Measurements from ENCODE around the gene PLCB1.
"Not testable (repeated sequence)": the region's sequence is repeated elsewhere in the genome, so short reads cannot be mapped to it uniquely, and the experiment has no call there.

DNA sequence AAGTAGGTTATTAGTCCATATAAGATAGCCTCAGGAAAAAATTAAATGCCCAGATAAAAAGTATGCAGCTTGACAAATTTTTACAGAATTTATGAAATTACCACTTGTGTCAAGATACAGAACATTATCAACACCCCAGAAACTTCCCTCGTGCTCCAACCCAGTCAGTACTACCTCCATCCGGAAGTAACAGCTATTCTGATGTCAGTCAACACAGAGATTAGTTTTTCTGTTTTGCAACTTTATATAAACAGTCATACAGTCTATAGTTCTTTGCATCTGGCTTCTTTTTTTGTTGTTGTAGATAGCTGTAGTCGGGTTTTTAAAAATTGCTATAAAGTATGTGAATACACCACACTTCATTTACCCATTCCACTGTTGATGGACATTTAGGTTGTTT, 721.1 kb downstream of the PLCB1 start:
- TF ChIP-seq EZH2 (IDR thresholded peaks at IDR 0.05; ENCODE audit: insufficient read depth, low read length) = not testable (repeated sequence)
- TF ChIP-seq, protein P1, sequence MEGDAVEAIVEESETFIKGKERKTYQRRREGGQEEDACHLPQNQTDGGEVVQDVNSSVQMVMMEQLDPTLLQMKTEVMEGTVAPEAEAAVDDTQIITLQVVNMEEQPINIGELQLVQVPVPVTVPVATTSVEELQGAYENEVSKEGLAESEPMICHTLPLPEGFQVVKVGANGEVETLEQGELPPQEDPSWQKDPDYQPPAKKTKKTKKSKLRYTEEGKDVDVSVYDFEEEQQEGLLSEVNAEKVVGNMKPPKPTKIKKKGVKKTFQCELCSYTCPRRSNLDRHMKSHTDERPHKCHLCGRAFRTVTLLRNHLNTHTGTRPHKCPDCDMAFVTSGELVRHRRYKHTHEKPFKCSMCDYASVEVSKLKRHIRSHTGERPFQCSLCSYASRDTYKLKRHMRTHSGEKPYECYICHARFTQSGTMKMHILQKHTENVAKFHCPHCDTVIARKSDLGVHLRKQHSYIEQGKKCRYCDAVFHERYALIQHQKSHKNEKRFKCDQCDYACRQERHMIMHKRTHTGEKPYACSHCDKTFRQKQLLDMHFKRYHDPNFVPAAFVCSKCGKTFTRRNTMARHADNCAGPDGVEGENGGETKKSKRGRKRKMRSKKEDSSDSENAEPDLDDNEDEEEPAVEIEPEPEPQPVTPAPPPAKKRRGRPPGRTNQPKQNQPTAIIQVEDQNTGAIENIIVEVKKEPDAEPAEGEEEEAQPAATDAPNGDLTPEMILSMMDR (IDR thresholded peaks at IDR 0.05; ENCODE audit: insufficient read depth, low read depth, low read length) = not testable (repeated sequence)

All from astrocyte (in vitro differentiated cells and primary cell).